Measurements from ENCODE around the gene TBC1D22A. TPM values are rescaled to one million over a fixed set of nuclear protein-coding genes. Genes with fewer than 3 reads are reported as not detected.

TBC1D22A gene
- total RNA-seq, 1 experiment from 2014 or later: 32.6 TPM

- ChIA-PET CTCF (no interaction called here), POLR2A (no interaction called here)
- H3K4me3 ChIP-seq (ENCODE audit: low read depth, low read length): no peak overlapping the region
Measured at GRCh38 chr22:46994265-46994664, 231.8 kb downstream of the TBC1D22A start.

GRCh38 chr22:46994983-46995382 is 232.5 kb downstream of the TBC1D22A start:
- Mint-ChIP-seq H3K4me3 (ENCODE audit: unreplicated experiment) (no peak overlapping the region), H3K9me3 (ENCODE audit: unreplicated experiment) (no peaks in the 10 kb centered on the region), H3K27ac (ENCODE audit: unreplicated experiment) (peak overlapping the region; percentile 42), H3K36me3 (ENCODE audit: insufficient read depth, unreplicated experiment) (peaks cover 41% of the 10 kb centered on the region), H3K27me3 (ENCODE audit: insufficient read depth, unreplicated experiment) (no peaks in the 10 kb centered on the region), H3K4me1 (ENCODE audit: low read depth, unreplicated experiment) (peaks cover 7% of the 10 kb centered on the region)
- Histone ChIP-seq H3K4me1 (peaks cover 5% of the 10 kb centered on the region; the same call in 1 of the 2 replicates), H3K27me3 (replicated peaks; ENCODE audit: control insufficient read depth, insufficient read depth, low read length) (no peaks in the 10 kb centered on the region), H3K4me3 (ENCODE audit: low read depth, low read length) (no peak overlapping the region), H3K36me3 (ENCODE audit: control insufficient read depth, insufficient read depth, low read length) (no peaks in the 10 kb centered on the region; the same call in 1 of the 2 replicates), H3K9me3 (no peaks in the 10 kb centered on the region)
- intact Hi-C loops (cut with micrococcal nuclease; ENCODE audit: unreplicated experiment): loop anchor here (5.0 to 10.0 kb wide), 2 partner anchors 58 to 200 kb away; no protein-coding TSS in a partner anchor
- POLR2A ChIA-PET: no interaction called here
- DNase-seq: no peak
- BruUV-seq (replicated peaks): no TSS peak
- TF ChIP-seq CTCF (IDR thresholded peaks at IDR 0.05; ENCODE audit: insufficient read depth in 1 of 2, low read depth in 1 of 2, low read length in 1 of 2, severe bottlenecking in 1 of 2, unreplicated experiment in 1 of 2): no peak
- CTCF ChIA-PET: no interaction called here

More at GRCh38 chr22:46994265-46994664, 231.8 kb downstream of the TBC1D22A start:
- H3K9me3 ChIP-seq: no peaks in the 10 kb centered on the region
- H3K27ac Mint-ChIP-seq (ENCODE audit: unreplicated experiment): no peak overlapping the region
- BruUV-seq (replicated peaks): no TSS peak
- no peaks in the 10 kb centered on the region for H3K27me3 Mint-ChIP-seq (ENCODE audit: insufficient read depth, unreplicated experiment)
- peaks cover 7% of the 10 kb centered on the region for H3K4me1 Mint-ChIP-seq (ENCODE audit: low read depth, unreplicated experiment)
- peaks cover 36% of the 10 kb centered on the region for H3K36me3 Mint-ChIP-seq (ENCODE audit: insufficient read depth, unreplicated experiment)
- no peaks in the 10 kb centered on the region for H3K9me3 Mint-ChIP-seq (ENCODE audit: unreplicated experiment)
- no peak overlapping the region for H3K4me3 Mint-ChIP-seq (ENCODE audit: unreplicated experiment)
- intact Hi-C loops (cut with micrococcal nuclease; ENCODE audit: unreplicated experiment): loop anchor here (10.0 kb wide), 1 partner anchor 199 kb away; no protein-coding TSS in a partner anchor
- DNase-seq: no peak
- H3K27me3 ChIP-seq (replicated peaks; ENCODE audit: control insufficient read depth, insufficient read depth, low read length): no peaks in the 10 kb centered on the region
- H3K4me1 ChIP-seq: peaks cover 5% of the 10 kb centered on the region; the same call in 1 of the 2 replicates
- no peak for TF ChIP-seq CTCF (IDR thresholded peaks at IDR 0.05; ENCODE audit: insufficient read depth in 1 of 2, low read depth in 1 of 2, low read length in 1 of 2, severe bottlenecking in 1 of 2, unreplicated experiment in 1 of 2)
- no peaks in the 10 kb centered on the region; the same call in 1 of the 2 replicates for H3K36me3 ChIP-seq (ENCODE audit: control insufficient read depth, insufficient read depth, low read length)

- H3K36me3 Mint-ChIP-seq (ENCODE audit: insufficient read depth, unreplicated experiment): peaks cover 37% of the 10 kb centered on the region
- H3K27ac Mint-ChIP-seq (ENCODE audit: unreplicated experiment): peak overlapping the region; percentile 42
- H3K4me3 Mint-ChIP-seq (ENCODE audit: unreplicated experiment): no peak overlapping the region
- Histone ChIP-seq H3K4me1 (peaks cover 5% of the 10 kb centered on the region; the same call in 1 of the 2 replicates), H3K27me3 (replicated peaks; ENCODE audit: control insufficient read depth, insufficient read depth, low read length) (no peaks in the 10 kb centered on the region), H3K9me3 (no peaks in the 10 kb centered on the region), H3K36me3 (ENCODE audit: control insufficient read depth, insufficient read depth, low read length) (no peaks in the 10 kb centered on the region; the same call in 1 of the 2 replicates), H3K4me3 (ENCODE audit: low read depth, low read length) (no peak overlapping the region)
- BruUV-seq (replicated peaks): no TSS peak
- H3K9me3 Mint-ChIP-seq (ENCODE audit: unreplicated experiment): no peaks in the 10 kb centered on the region
- DNase-seq: no peak
- intact Hi-C loops (cut with micrococcal nuclease; ENCODE audit: unreplicated experiment): loop anchor here (5.0 to 10.0 kb wide), 2 partner anchors 58 to 201 kb away; no protein-coding TSS in a partner anchor
- H3K27me3 Mint-ChIP-seq (ENCODE audit: insufficient read depth, unreplicated experiment): no peaks in the 10 kb centered on the region
- ChIA-PET POLR2A (no interaction called here), CTCF (interaction anchor here (0.5 kb wide), 1 partner anchor 117 kb away, joined by 4 read pairs; no protein-coding TSS in a partner anchor)
- TF ChIP-seq CTCF (IDR thresholded peaks at IDR 0.05; ENCODE audit: insufficient read depth in 1 of 2, low read depth in 1 of 2, low read length in 1 of 2, severe bottlenecking in 1 of 2, unreplicated experiment in 1 of 2): no peak
- peaks cover 7% of the 10 kb centered on the region for H3K4me1 Mint-ChIP-seq (ENCODE audit: low read depth, unreplicated experiment)
Measured at GRCh38 chr22:46995501-46996360, 233.3 kb downstream of the TBC1D22A start.
